H1 (cell line): ENCODE results near the gene FMNL2. TPM values are rescaled to one million over a fixed set of nuclear protein-coding genes. Genes with fewer than 3 reads are reported as not detected.

ENCODE experiments used
- CTCF ChIA-PET: fragments of 300-600 bp; sonication (Branson Sonifier 250); formaldehyde crosslinking; loops from one replicate; lab custom pipeline; 2021; ENCODE audit not compliant: partially characterized antibody; lab: Charles Lee
- POLR2A ChIA-PET: fragments of 300-600 bp; sonication (Branson Sonifier 250); formaldehyde crosslinking; loops from one replicate; lab custom pipeline; 2021; ENCODE audit warnings: inconsistent platforms; ENCODE audit not compliant: partially characterized antibody; lab: Charles Lee
- DNase-seq, 2 experiments: peaks; one replicate each; pipeline versions ENCODE4 v3.0.0 to v3.0.0-alpha.2; 2010 to 2022; ENCODE audit warnings: low spot score in 2 of 2, low read depth in 1 of 2, mixed read lengths in 1 of 2
- FAIRE-seq: peaks from 2 replicates; lab custom pipeline; 2011; peaks lifted over from hg19 to GRCh38; lab: Jason Lieb, UNC
- H2AFZ ChIP-seq: 2 replicates; pipeline ENCODE4 v1.8.1; 2012; ENCODE audit warnings: low read length, inconsistent platforms
- H2AK5ac ChIP-seq: 2 replicates; pipeline ENCODE4 v1.6.1; 2013; ENCODE audit warnings: low read depth, low read length
- H2BK120ac ChIP-seq: replicated peaks from 2 replicates; pipeline ENCODE3; 2013; ENCODE audit warnings: low read depth, low read length, inconsistent platforms
- H2BK12ac ChIP-seq: 2 replicates; pipeline ENCODE4 v1.6.1; 2013; ENCODE audit warnings: low read depth, low read length
- H2BK15ac ChIP-seq: 2 replicates; pipeline ENCODE4 v1.6.1; 2013; ENCODE audit warnings: low read length
- H2BK20ac ChIP-seq: 2 replicates; pipeline ENCODE4 v1.6.1; 2013; ENCODE audit warnings: low read length
- H2BK5ac ChIP-seq: 2 replicates; pipeline ENCODE4 v1.6.1; 2013; ENCODE audit warnings: low read depth, low read length
- H3K14ac ChIP-seq: 2 replicates; pipeline ENCODE4 v1.6.1; 2013; ENCODE audit warnings: inconsistent platforms; ENCODE audit not compliant: insufficient read length
- H3K18ac ChIP-seq: 2 replicates; pipeline ENCODE4 v1.6.1; 2013; ENCODE audit warnings: low read length; ENCODE audit errors: extremely low read depth
- H3K23ac ChIP-seq: 2 replicates; pipeline ENCODE4 v1.6.1; 2013; ENCODE audit warnings: inconsistent platforms; ENCODE audit not compliant: insufficient read length
- H3K23me2 ChIP-seq: 2 replicates; pipeline ENCODE4 v1.6.1; 2013; ENCODE audit warnings: low read depth, low read length
- H3K27ac ChIP-seq: 2 replicates; pipeline ENCODE4 v1.6.1; 2011; ENCODE audit warnings: low read depth, low read length, inconsistent platforms
- H3K27me3 ChIP-seq, 4 experiments: replicated peaks in 1 of 4; 1 replicate in 1 of 4; 2 replicates in 3 of 4; pipeline versions ENCODE4 v1.6.1 to v1.8.1; 2011 to 2013; ENCODE audit warnings: low read length in 3 of 4, mild to moderate bottlenecking in 3 of 4, inconsistent platforms in 2 of 4, mixed read lengths in 2 of 4, moderate library complexity in 1 of 4; ENCODE audit not compliant: control insufficient read depth in 3 of 4, insufficient read depth in 3 of 4; ENCODE audit errors: extremely low read depth in 1 of 4
- H3K36me3 ChIP-seq, 4 experiments: 2 replicates each; pipeline versions ENCODE4 v1.6.1 to v1.8.1; 2011 to 2013; ENCODE audit warnings: mild to moderate bottlenecking in 4 of 4, low read length in 3 of 4, moderate library complexity in 2 of 4, control low read depth in 1 of 4, inconsistent platforms in 1 of 4; ENCODE audit not compliant: insufficient read depth in 4 of 4, control insufficient read depth in 2 of 4
- H3K4ac ChIP-seq: replicated peaks from 2 replicates; pipeline ENCODE3; 2013; ENCODE audit warnings: low read length, low read depth, mixed read lengths, inconsistent platforms; ENCODE audit not compliant: insufficient read length
- H3K4me1 ChIP-seq, 4 experiments: replicated peaks in 1 of 4; 1 replicate in 1 of 4; 2 replicates in 3 of 4; pipeline versions ENCODE4 v1.6.1 to v1.8.1; 2011 to 2013; ENCODE audit warnings: low read length in 3 of 4, inconsistent platforms in 2 of 4, mixed read lengths in 1 of 4; ENCODE audit not compliant: insufficient read depth in 4 of 4, control insufficient read depth in 3 of 4
- H3K4me2 ChIP-seq, 2 experiments: 2 replicates each; pipeline versions ENCODE4 v1.6.1 to v1.8.1; 2011 to 2013; ENCODE audit warnings: low read depth in 2 of 2, low read length in 2 of 2, control low read depth in 1 of 2, inconsistent platforms in 1 of 2, mild to moderate bottlenecking in 1 of 2; ENCODE audit not compliant: insufficient read depth in 1 of 2
- H3K4me3 ChIP-seq, 4 experiments: fragments of 200-600, 300-600 bp in 1 of 4; sonication (generic), shearing (Covaris generic), sonication (Bioruptor Twin) in 1 of 4; 2 replicates each; pipeline versions ENCODE4 v1.5.1 to v1.8.1; 2011 to 2016; ENCODE audit warnings: low read length in 4 of 4, low read depth in 3 of 4, control low read depth in 2 of 4, inconsistent platforms in 2 of 4, mild to moderate bottlenecking in 2 of 4, mixed read lengths in 1 of 4, moderate library complexity in 1 of 4; ENCODE audit not compliant: insufficient read depth in 2 of 4; ENCODE audit errors: extremely low read depth in 1 of 4
- H3K56ac ChIP-seq: replicated peaks from 2 replicates; pipeline ENCODE3; 2013; ENCODE audit warnings: low read depth, mild to moderate bottlenecking, mixed read lengths, low read length, inconsistent platforms; ENCODE audit not compliant: insufficient read length
- H3K79me1 ChIP-seq: 2 replicates; pipeline ENCODE4 v1.6.1; 2013; ENCODE audit warnings: low read depth, low read length, control low read depth
- H3K79me2 ChIP-seq, 2 experiments: 2 replicates each; pipeline versions ENCODE4 v1.6.1 to v1.8.1; 2012 to 2013; ENCODE audit warnings: low read length in 2 of 2, mild to moderate bottlenecking in 2 of 2, inconsistent platforms in 1 of 2; ENCODE audit not compliant: insufficient read depth in 2 of 2, control insufficient read depth in 1 of 2
- H3K9ac ChIP-seq, 4 experiments: replicated peaks in 1 of 4; 1 replicate in 1 of 4; 2 replicates in 3 of 4; pipeline versions ENCODE4 v1.6.1 to v1.8.1; 2011 to 2013; ENCODE audit warnings: low read depth in 3 of 4, low read length in 3 of 4, control low read depth in 2 of 4, mild to moderate bottlenecking in 2 of 4, moderate library complexity in 2 of 4, inconsistent platforms in 1 of 4; ENCODE audit errors: extremely low read depth in 1 of 4
- H3K9me3 ChIP-seq, 2 experiments: 2 replicates each; pipeline versions ENCODE4 v1.6.1 to v1.8.1; 2012 to 2013; ENCODE audit warnings: mild to moderate bottlenecking in 2 of 2, moderate library complexity in 2 of 2, control low read depth in 1 of 2, inconsistent platforms in 1 of 2, low read depth in 1 of 2, low read length in 1 of 2, mixed read lengths in 1 of 2; ENCODE audit not compliant: insufficient read depth in 2 of 2
- H4K20me1 ChIP-seq, 2 experiments: replicated peaks in 1 of 2; 2 replicates each; pipeline versions ENCODE3 to v1.8.1; 2011 to 2013; ENCODE audit warnings: inconsistent platforms in 2 of 2, low read length in 2 of 2, mild to moderate bottlenecking in 1 of 2; ENCODE audit not compliant: insufficient read depth in 2 of 2, control insufficient read depth in 1 of 2
- H4K5ac ChIP-seq: 2 replicates; pipeline ENCODE4 v1.6.1; 2013; ENCODE audit warnings: low read length, low read depth, mixed read lengths, inconsistent platforms; ENCODE audit not compliant: insufficient read length
- H4K8ac ChIP-seq: 2 replicates; pipeline ENCODE4 v1.8.0; 2013; ENCODE audit warnings: mild to moderate bottlenecking, moderate library complexity, low read length, inconsistent platforms; ENCODE audit not compliant: insufficient read depth; ENCODE audit errors: extremely low read depth
- H4K91ac ChIP-seq: replicated peaks from 2 replicates; pipeline ENCODE3; 2013; ENCODE audit warnings: low read length, mixed read lengths, inconsistent platforms; ENCODE audit not compliant: insufficient read length
- CREB1 ChIP-seq: IDR thresholded peaks from 2 replicates; pipeline ENCODE4 v1.6.1; 2012; ENCODE audit warnings: inconsistent platforms
- SAP30 ChIP-seq: fragments of 300-600 bp; sonication (generic); IDR thresholded peaks from 2 replicates; pipeline ENCODE4 v1.7.1; 2012; ENCODE audit warnings: low read length, moderate library complexity, mild to moderate bottlenecking, inconsistent platforms; ENCODE audit not compliant: insufficient read depth, insufficient replicate concordance
- SUZ12 ChIP-seq: fragments of 200-600 bp; sonication (generic); IDR thresholded peaks from 2 replicates; pipeline ENCODE4 v1.6.1; 2012; ENCODE audit warnings: mild to moderate bottlenecking, inconsistent platforms, low read length, moderate library complexity, mixed read lengths
- TCF12 ChIP-seq: IDR thresholded peaks from 2 replicates; pipeline ENCODE4 v1.6.1; 2011; ENCODE audit warnings: low read depth, mild to moderate bottlenecking, low read length
- WGBS, 2 experiments: shearing (Covaris generic) in 1 of 2; methylation state at CpG; one replicate each; pipeline versions ENCODE4 v1.1.6 to v1.1.7; 2013 to 2015; ENCODE audit warnings: low lambda C conversion rate in 2 of 2, mixed read lengths in 2 of 2, inconsistent platforms in 1 of 2, low coverage in 1 of 2, missing lambda C conversion rate in 1 of 2; ENCODE audit not compliant: insufficient replicate concordance in 2 of 2, insufficient coverage in 1 of 2, insufficient read length in 1 of 2; ENCODE audit errors: extremely low coverage in 1 of 2, missing lambda C conversion rate in 1 of 2; 5-methylcytosine and 5-hydroxymethylcytosine counted together
- polyA plus RNA-seq, 7 experiments: library from polyadenylated mRNA; depleted of rRNA in 3 of 7; stranded (reverse) in 5 of 7; unstranded in 2 of 7; fragments of >200 nt in 5 of 7; fragments of 200-250 nt in 2 of 7; gene quantifications; 1 replicate in 5 of 7; 2 replicates in 1 of 7; 4 replicates in 1 of 7; pipeline versions ENCODE4 v1.2.1 to v1.2.3, GENCODE V29; 2011 to 2013; ENCODE audit warnings: missing spikeins in 2 of 7, mixed read lengths in 2 of 7
- total RNA-seq: library from RNA; stranded (reverse); fragmentation: NEBNext Ultra II Directional; extraction: Animal tissue kit (Norgen Biotek cat#: 25700); gene quantifications from 2 replicates; pipeline ENCODE4 v1.2.1, GENCODE V29; 2021

The FMNL2 gene
- total and polyA plus RNA-seq, 2 of the 8 experiments (the other 6 are each of a cell fraction or from before 2014, with no cell fraction given): 15.5 to 45.1 TPM

- no peak for TF ChIP-seq CREB1
- TF ChIP-seq SUZ12: no peak
- no peak for TF ChIP-seq TCF12
- no peak for TF ChIP-seq SAP30
- Histone ChIP-seq H3K9me3 (no peaks in the 10 kb centered on the region), H3K4me1 (peaks cover 0 to 8% (median 5%) of the 10 kb centered on the region in 4 experiments; a peak in 4 of 7 replicates), H3K23ac (no peak overlapping the region), H4K8ac (no peak overlapping the region), H3K23me2 (no peaks in the 10 kb centered on the region), H3K9ac (no peak overlapping the region), H3K79me1 (no peaks in the 10 kb centered on the region; the same call in 1 of the 2 replicates), H3K4ac (no peak overlapping the region), H3K56ac (no peak overlapping the region), H2BK15ac (no peak overlapping the region), H3K27me3 (no peaks in the 10 kb centered on the region), H3K4me3 (no peak overlapping the region), H3K27ac (no peak overlapping the region), H2AK5ac (no peak overlapping the region), H3K14ac (no peak overlapping the region), H4K91ac (no peak overlapping the region), H2BK20ac (no peak overlapping the region), H3K4me2 (no peak overlapping the region), H3K36me3 (peaks cover 0 to 2% (median under 1%) of the 10 kb centered on the region in 4 experiments; a peak in 3 of 8 replicates), H2BK5ac (no peak overlapping the region), H4K20me1 (no peaks in the 10 kb centered on the region), H2BK12ac (no peak overlapping the region), H3K79me2 (no peaks in the 10 kb centered on the region; a peak in 1 of 4 replicates), H3K18ac (no peak overlapping the region), H2AFZ (no peak overlapping the region), H4K5ac (no peak overlapping the region), H2BK120ac (no peak overlapping the region)
- 85% methylated on average over 8 of the region's 8 CpGs; no CpG with 5 or more reads in 1 of the 2 experiments for WGBS, 2 experiments
- DNase-seq: no peak
- FAIRE-seq: no peak
- ChIA-PET CTCF (interaction anchor here (0.6 to 2.6 kb wide), 5 partner anchors 9 to 370 kb away, joined by 3 to 11 read pairs (median 4); partner anchors contain the start of gene STAM2), POLR2A (interaction anchor here (1.0 kb wide), 1 partner anchor 20 kb away, joined by 3 read pairs; no protein-coding TSS in a partner anchor)
Measured at GRCh38 chr2:152546230-152546837, 211.4 kb downstream of the FMNL2 start.
